Activated CD8-positive, alpha-beta memory T cell treated with anti-CD3 and anti-CD28 coated beads, Interleukin-2, amount 10 ng/mL, durations not matched to agents 7 days and 5 days (primary cell): ENCODE results near the gene SEMA5A. TPM values are rescaled to one million over a fixed set of nuclear protein-coding genes. Genes with fewer than 3 reads are reported as not detected.

Experiments
- ATAC-seq: fragments of 150-1000 bp; cut with Tn5 transposase; one replicate; pipeline ENCODE4 v1.10.0; 2021; ENCODE audit warnings: moderate library complexity
- CTCF ChIA-PET: fragments of 350-600 bp; sonication (Branson Sonifier 250); formaldehyde crosslinking; loops from one replicate; lab custom pipeline; 2021; ENCODE audit warnings: antibody characterized with exemption; lab: Charles Lee
- DNase-seq: peaks from one replicate; pipeline ENCODE4 v3.0.0-alpha.2; 2020
- H3K27ac Mint-ChIP-seq: one replicate; pipeline ENCODE4 v1.8.0; 2021; ENCODE audit warnings: mild to moderate bottlenecking, mixed read lengths
- H3K27me3 Mint-ChIP-seq: one replicate; pipeline ENCODE4 v1.8.0; 2021; ENCODE audit warnings: mixed read lengths
- H3K36me3 Mint-ChIP-seq: one replicate; pipeline ENCODE4 v1.8.0; 2021; ENCODE audit warnings: mild to moderate bottlenecking, mixed read lengths
- H3K4me1 Mint-ChIP-seq: one replicate; pipeline ENCODE4 v1.8.0; 2021; ENCODE audit warnings: mixed read lengths
- H3K4me3 Mint-ChIP-seq: one replicate; pipeline ENCODE4 v1.8.0; 2021; ENCODE audit warnings: mild to moderate bottlenecking, moderate library complexity, mixed read lengths
- H3K9me3 Mint-ChIP-seq: one replicate; pipeline ENCODE4 v1.8.0; 2022; ENCODE audit warnings: low read depth, mixed read lengths
- total RNA-seq, 2 experiments: library from RNA; stranded (reverse); gene quantifications; one replicate each; pipeline ENCODE4 v1.2.3, GENCODE V29; 2021

The SEMA5A gene
- total RNA-seq, 2 experiments from 2014 or later: 0.02 TPM; not detected in 1

DNA sequence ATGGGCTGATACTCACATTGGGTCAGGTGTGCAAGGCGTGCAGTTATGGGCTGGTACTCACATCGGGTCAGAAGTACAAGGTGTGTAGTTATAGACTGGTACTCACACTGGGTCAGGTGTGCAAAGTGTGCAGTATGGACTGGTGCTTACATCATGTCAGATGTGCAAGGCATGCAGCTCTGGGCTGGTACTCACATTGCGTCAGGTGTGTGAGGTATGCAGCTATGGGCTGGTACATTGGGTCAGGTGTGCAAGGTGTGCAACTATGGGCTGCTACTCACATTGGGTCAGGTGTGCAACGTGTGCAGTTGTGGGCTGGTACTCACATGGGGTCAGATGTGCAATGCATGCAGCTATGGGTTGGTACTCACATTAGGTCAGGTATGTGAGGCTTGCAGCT is 213.8 kb downstream of the SEMA5A start:
- Mint-ChIP-seq H3K27me3 (no peaks in the 10 kb centered on the region), H3K4me3 (no peak overlapping the region), H3K27ac (no peak overlapping the region), H3K36me3 (no peaks in the 10 kb centered on the region), H3K9me3 (peaks cover 9% of the 10 kb centered on the region), H3K4me1 (no peaks in the 10 kb centered on the region)
- no peak for ATAC-seq
- DNase-seq: no peak
- CTCF ChIA-PET: no interaction called here

- ATAC-seq: no peak
- Mint-ChIP-seq H3K4me3 (no peak overlapping the region), H3K27me3 (no peaks in the 10 kb centered on the region), H3K9me3 (peaks cover 9% of the 10 kb centered on the region), H3K4me1 (no peaks in the 10 kb centered on the region), H3K27ac (no peak overlapping the region), H3K36me3 (no peaks in the 10 kb centered on the region)
- CTCF ChIA-PET: no interaction called here
- DNase-seq: no peak
These were observed 214.5 kb downstream of the SEMA5A start for GRCh38 chr5:9331372-9331771.

- no peaks in the 10 kb centered on the region for H3K36me3 Mint-ChIP-seq
- DNase-seq: no peak
- no peaks in the 10 kb centered on the region for H3K27me3 Mint-ChIP-seq
- no peak overlapping the region for H3K27ac Mint-ChIP-seq
- H3K4me1 Mint-ChIP-seq: no peaks in the 10 kb centered on the region
- peaks cover 5% of the 10 kb centered on the region for H3K9me3 Mint-ChIP-seq
- ATAC-seq: no peak
- CTCF ChIA-PET: no interaction called here
- no peak overlapping the region for H3K4me3 Mint-ChIP-seq
These were observed 216.8 kb downstream of the SEMA5A start for GRCh38 chr5:9329125-9329524.

GRCh38 chr5:9325549-9325948 is 220.3 kb downstream of the SEMA5A start:
- no peak overlapping the region for H3K27ac Mint-ChIP-seq
- no peaks in the 10 kb centered on the region for H3K27me3 Mint-ChIP-seq
- H3K4me1 Mint-ChIP-seq: no peaks in the 10 kb centered on the region
- no peaks in the 10 kb centered on the region for H3K36me3 Mint-ChIP-seq
- H3K9me3 Mint-ChIP-seq: peaks cover 5% of the 10 kb centered on the region
- no peak overlapping the region for H3K4me3 Mint-ChIP-seq
- CTCF ChIA-PET: no interaction called here
- no peak for ATAC-seq
- DNase-seq: no peak

GRCh38 chr5:9324348-9325077 is 221.4 kb downstream of the SEMA5A start:
- ATAC-seq: no peak
- no peak for DNase-seq
- CTCF ChIA-PET: no interaction called here
- no peaks in the 10 kb centered on the region for H3K4me1 Mint-ChIP-seq
- no peaks in the 10 kb centered on the region for H3K36me3 Mint-ChIP-seq
- no peaks in the 10 kb centered on the region for H3K27me3 Mint-ChIP-seq
- no peak overlapping the region for H3K27ac Mint-ChIP-seq
- H3K4me3 Mint-ChIP-seq: no peak overlapping the region
- H3K9me3 Mint-ChIP-seq: peaks cover 5% of the 10 kb centered on the region

GRCh38 chr5:9320652-9321051 is 225.2 kb downstream of the SEMA5A start:
- H3K27ac Mint-ChIP-seq: no peak overlapping the region
- no peaks in the 10 kb centered on the region for H3K4me1 Mint-ChIP-seq
- CTCF ChIA-PET: no interaction called here
- H3K27me3 Mint-ChIP-seq: no peaks in the 10 kb centered on the region
- no peaks in the 10 kb centered on the region for H3K36me3 Mint-ChIP-seq
- ATAC-seq (no peak), DNase-seq (no peak)
- H3K9me3 Mint-ChIP-seq: peaks cover 2% of the 10 kb centered on the region
- no peak overlapping the region for H3K4me3 Mint-ChIP-seq

DNA sequence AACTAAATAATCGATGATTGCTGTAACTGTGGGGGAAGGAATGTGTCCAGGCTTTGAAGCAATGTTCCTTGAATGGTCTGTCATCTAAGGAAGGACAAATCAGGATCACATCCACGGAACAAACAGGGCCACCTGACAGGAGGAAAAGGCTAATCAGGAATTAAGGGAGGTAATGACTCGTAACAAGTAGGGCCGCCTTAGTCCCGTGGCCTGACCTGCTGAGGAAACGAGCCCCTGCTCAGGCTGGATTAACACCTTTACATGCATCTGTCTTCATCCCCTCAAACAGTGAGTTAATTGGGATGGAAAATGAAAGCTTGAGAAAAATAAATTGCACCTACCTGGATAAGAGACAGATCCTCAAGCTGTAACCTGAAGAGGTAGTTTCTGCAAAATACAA is 227.8 kb downstream of the SEMA5A start:
- H3K4me3 Mint-ChIP-seq: no peak overlapping the region

DNA sequence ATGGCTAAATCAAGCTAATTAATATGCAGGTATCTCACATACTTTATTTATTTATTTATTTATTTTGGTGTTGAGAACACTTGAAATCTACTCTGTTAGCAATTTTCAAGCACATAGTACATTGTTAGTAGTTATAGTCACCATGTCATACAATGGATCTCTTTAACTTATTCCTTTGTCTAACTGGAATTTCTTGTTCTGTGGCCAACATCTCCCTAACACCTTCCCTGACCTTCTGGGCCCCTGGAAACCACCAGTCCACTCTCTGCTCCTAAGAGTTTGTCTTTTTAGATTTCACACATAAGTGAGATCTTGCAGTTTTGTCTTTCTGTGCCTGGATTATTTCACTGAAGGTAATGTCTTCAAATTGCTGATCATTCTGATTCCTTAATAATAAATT is 229.1 kb downstream of the SEMA5A start:
- Mint-ChIP-seq H3K4me1 (no peaks in the 10 kb centered on the region), H3K27me3 (no peaks in the 10 kb centered on the region), H3K4me3 (no peak overlapping the region), H3K27ac (no peak overlapping the region), H3K36me3 (no peaks in the 10 kb centered on the region), H3K9me3 (peaks cover 2% of the 10 kb centered on the region)
- no peak for DNase-seq
- no peak for ATAC-seq
- CTCF ChIA-PET: no interaction called here

More for the DNA sequence above, 227.8 kb downstream of the SEMA5A start:
- no peak for ATAC-seq
- H3K9me3 Mint-ChIP-seq: peaks cover 2% of the 10 kb centered on the region
- H3K4me1 Mint-ChIP-seq: no peaks in the 10 kb centered on the region
- CTCF ChIA-PET: no interaction called here
- H3K27ac Mint-ChIP-seq: no peak overlapping the region
- H3K36me3 Mint-ChIP-seq: no peaks in the 10 kb centered on the region
- no peak for DNase-seq
- no peaks in the 10 kb centered on the region for H3K27me3 Mint-ChIP-seq

- CTCF ChIA-PET: no interaction called here
- DNase-seq: no peak
- no peaks in the 10 kb centered on the region for H3K36me3 Mint-ChIP-seq
- peaks cover 2% of the 10 kb centered on the region for H3K9me3 Mint-ChIP-seq
- no peaks in the 10 kb centered on the region for H3K4me1 Mint-ChIP-seq
- no peaks in the 10 kb centered on the region for H3K27me3 Mint-ChIP-seq
- no peak for ATAC-seq
- no peak overlapping the region for H3K4me3 Mint-ChIP-seq
- no peak overlapping the region for H3K27ac Mint-ChIP-seq
These were observed 229.8 kb downstream of the SEMA5A start for GRCh38 chr5:9316041-9316440.

- H3K27me3 Mint-ChIP-seq: no peaks in the 10 kb centered on the region
- CTCF ChIA-PET: no interaction called here
- peaks cover 2% of the 10 kb centered on the region for H3K9me3 Mint-ChIP-seq
- H3K36me3 Mint-ChIP-seq: no peaks in the 10 kb centered on the region
- DNase-seq: no peak
- H3K4me3 Mint-ChIP-seq: no peak overlapping the region
- H3K4me1 Mint-ChIP-seq: no peaks in the 10 kb centered on the region
- no peak for ATAC-seq
- no peak overlapping the region for H3K27ac Mint-ChIP-seq
These were observed 231.3 kb downstream of the SEMA5A start for GRCh38 chr5:9314558-9314957.

- H3K9me3 Mint-ChIP-seq: peaks cover 3% of the 10 kb centered on the region
- no peaks in the 10 kb centered on the region for H3K27me3 Mint-ChIP-seq
- H3K4me1 Mint-ChIP-seq: no peaks in the 10 kb centered on the region
- H3K36me3 Mint-ChIP-seq: no peaks in the 10 kb centered on the region
- ATAC-seq (no peak), DNase-seq (no peak)
- CTCF ChIA-PET: no interaction called here
- H3K4me3 Mint-ChIP-seq: no peak overlapping the region
- H3K27ac Mint-ChIP-seq: no peak overlapping the region
These were observed 232.1 kb downstream of the SEMA5A start for GRCh38 chr5:9313751-9314150.

DNA sequence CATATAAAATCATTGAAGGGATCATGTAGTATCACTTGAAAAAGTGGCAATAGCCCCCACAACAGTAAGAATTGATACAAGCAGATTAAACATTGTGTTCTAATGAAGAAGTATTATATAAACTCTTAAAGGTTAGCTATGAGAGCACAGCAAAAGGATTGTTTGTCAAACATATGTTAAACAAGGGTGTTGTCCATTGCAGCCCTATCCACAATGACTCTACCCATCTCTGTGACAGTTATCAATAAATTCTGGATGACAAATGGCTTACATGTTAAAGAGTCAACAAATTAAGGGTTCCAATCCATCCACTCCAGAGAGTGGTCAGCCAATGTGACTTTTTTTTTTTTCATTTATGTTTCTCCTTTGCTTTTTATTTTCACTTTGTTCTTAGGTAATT is 238.7 kb downstream of the SEMA5A start:
- Mint-ChIP-seq H3K27ac (no peak overlapping the region), H3K27me3 (no peaks in the 10 kb centered on the region), H3K36me3 (no peaks in the 10 kb centered on the region), H3K4me1 (no peaks in the 10 kb centered on the region), H3K9me3 (peaks cover 3% of the 10 kb centered on the region), H3K4me3 (no peak overlapping the region)
- CTCF ChIA-PET: no interaction called here
- DNase-seq (no peak), ATAC-seq (no peak)

- H3K27ac Mint-ChIP-seq: no peak overlapping the region
- H3K9me3 Mint-ChIP-seq: peaks cover 3% of the 10 kb centered on the region
- no peak overlapping the region for H3K4me3 Mint-ChIP-seq
- no peaks in the 10 kb centered on the region for H3K4me1 Mint-ChIP-seq
- DNase-seq (no peak), ATAC-seq (no peak)
- CTCF ChIA-PET: no interaction called here
- no peaks in the 10 kb centered on the region for H3K27me3 Mint-ChIP-seq
- H3K36me3 Mint-ChIP-seq: no peaks in the 10 kb centered on the region
These were observed 243.7 kb downstream of the SEMA5A start for GRCh38 chr5:9302218-9302617.

DNA sequence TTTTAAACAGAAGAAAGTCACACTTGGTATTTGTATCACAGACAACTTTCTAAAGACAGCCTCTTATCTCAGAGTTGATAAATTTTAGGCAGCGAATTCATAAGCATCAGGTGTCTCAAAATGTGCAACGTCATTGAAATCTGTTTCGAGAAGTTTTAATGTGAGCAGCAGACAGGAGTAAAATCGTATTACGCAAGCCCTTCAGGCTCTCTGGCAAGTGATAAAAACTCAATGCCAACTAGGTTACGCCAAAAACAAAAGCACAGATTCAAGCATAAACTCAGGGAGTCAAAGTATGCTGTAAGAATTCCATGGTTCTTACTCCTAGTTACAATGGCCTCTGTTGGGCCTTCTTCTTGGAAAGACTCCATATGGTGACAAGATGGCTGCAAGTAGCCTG is 244.7 kb downstream of the SEMA5A start:
- H3K4me3 Mint-ChIP-seq: no peak overlapping the region

More for the DNA sequence above, 244.7 kb downstream of the SEMA5A start:
- DNase-seq (no peak), ATAC-seq (no peak)
- CTCF ChIA-PET: no interaction called here
- Mint-ChIP-seq H3K4me1 (no peaks in the 10 kb centered on the region), H3K27me3 (no peaks in the 10 kb centered on the region), H3K9me3 (peaks cover 3% of the 10 kb centered on the region), H3K27ac (no peak overlapping the region), H3K36me3 (no peaks in the 10 kb centered on the region)
